ENCODE data around the gene P2RX6. TPM values are rescaled to one million over a fixed set of nuclear protein-coding genes. Genes with fewer than 3 reads are reported as not detected.
"Not testable (repeated sequence)": the region's sequence is repeated elsewhere in the genome, so short reads cannot be mapped to it uniquely, and the experiment has no call there.

Gene P2RX6
- total RNA-seq, 2 donors from 2014 or later: 0.81 TPM; not detected in 1

DNA sequence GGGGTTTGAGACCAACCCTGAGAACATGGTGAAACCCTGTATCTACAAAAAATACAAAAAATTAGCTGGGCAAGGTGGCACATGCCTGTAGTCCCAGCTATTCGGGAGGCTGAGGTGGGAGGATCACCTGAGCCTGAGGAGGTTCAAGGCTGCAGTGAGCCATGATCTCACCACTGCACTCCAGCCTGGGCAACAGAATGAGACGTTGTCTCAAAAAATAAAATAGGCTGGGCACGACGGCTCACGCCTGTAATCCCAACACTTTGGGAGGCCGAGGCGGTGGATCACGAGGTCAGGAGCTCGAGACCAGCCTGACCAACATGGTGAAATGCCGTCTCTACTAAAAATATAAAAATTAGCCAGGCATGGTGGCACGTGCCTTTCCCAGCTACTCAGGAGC lies 49.5 kb downstream of the P2RX6 start:
- H3K9me3 ChIP-seq; H3K36me3 ChIP-seq; H3K27ac ChIP-seq; DNase-seq (ENCODE audit: low spot score); H3K27me3 ChIP-seq (replicated peaks; ENCODE audit: insufficient read depth); H3K4me1 ChIP-seq (ENCODE audit: control insufficient read depth in 1 of 2, low read depth in 2 of 2); ATAC-seq (ENCODE audit: insufficient number of reproducible peaks, low FRiP score, low read depth); H3K4me3 ChIP-seq: not testable (repeated sequence)

DNA sequence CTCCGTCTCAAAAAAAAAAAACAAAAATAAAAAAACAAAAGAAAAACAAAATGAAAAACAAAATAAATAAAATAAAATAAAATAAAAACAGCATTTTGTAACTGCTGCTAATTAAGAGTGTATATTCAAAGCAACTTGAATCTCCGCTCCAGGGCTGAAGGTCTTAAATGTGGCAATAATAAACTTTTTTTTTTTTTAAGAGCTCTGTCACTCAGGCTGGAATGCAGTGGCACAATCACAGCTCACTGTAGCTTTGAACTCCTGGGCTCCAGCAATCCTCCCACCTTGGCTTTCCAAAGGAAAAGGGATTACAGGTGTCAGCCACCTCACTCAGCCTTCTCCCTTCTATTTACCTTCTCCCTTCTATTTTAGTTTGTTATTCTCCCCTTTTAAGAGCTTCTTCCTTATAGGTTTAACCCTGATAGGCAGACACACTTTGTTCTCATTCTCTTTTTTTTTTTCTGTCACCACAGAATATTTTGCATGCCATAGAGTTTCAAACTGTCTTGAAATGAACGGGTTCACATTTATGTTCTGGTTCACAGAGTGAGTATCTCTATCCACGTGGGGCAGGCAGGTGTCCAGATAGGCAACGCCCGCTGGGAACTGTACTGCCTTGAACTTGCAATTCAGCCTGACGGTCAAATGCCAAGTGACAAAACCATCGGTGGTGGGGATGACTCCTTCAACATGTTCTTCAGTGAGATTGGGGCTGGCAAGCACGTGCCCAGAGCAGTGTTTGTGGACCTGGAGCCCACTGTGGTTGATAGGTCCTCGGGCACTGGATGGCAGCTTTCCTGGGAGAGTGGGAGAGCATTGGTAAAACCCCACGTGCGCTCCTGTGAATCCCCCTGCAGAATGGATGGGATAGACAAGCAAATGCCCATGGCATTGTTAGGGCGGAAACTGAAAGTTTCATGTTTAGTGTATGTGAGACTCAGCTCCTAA lies 50.2 kb downstream of the P2RX6 start:
- Histone ChIP-seq H3K36me3 (no peaks in the 10 kb centered on the region), H3K4me3 (no peak overlapping the region), H3K27ac (no peak overlapping the region), H3K27me3 (replicated peaks; ENCODE audit: insufficient read depth) (no peaks in the 10 kb centered on the region), H3K9me3 (no peaks in the 10 kb centered on the region), H3K4me1 (ENCODE audit: control insufficient read depth in 1 of 2, low read depth in 2 of 2) (no peaks in the 10 kb centered on the region)
- no peak for ATAC-seq (ENCODE audit: insufficient number of reproducible peaks, low FRiP score, low read depth)
- TF ChIP-seq, protein P1, sequence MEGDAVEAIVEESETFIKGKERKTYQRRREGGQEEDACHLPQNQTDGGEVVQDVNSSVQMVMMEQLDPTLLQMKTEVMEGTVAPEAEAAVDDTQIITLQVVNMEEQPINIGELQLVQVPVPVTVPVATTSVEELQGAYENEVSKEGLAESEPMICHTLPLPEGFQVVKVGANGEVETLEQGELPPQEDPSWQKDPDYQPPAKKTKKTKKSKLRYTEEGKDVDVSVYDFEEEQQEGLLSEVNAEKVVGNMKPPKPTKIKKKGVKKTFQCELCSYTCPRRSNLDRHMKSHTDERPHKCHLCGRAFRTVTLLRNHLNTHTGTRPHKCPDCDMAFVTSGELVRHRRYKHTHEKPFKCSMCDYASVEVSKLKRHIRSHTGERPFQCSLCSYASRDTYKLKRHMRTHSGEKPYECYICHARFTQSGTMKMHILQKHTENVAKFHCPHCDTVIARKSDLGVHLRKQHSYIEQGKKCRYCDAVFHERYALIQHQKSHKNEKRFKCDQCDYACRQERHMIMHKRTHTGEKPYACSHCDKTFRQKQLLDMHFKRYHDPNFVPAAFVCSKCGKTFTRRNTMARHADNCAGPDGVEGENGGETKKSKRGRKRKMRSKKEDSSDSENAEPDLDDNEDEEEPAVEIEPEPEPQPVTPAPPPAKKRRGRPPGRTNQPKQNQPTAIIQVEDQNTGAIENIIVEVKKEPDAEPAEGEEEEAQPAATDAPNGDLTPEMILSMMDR (IDR thresholded peaks at IDR 0.05): no peak
- no peak for DNase-seq (ENCODE audit: low spot score)

DNA sequence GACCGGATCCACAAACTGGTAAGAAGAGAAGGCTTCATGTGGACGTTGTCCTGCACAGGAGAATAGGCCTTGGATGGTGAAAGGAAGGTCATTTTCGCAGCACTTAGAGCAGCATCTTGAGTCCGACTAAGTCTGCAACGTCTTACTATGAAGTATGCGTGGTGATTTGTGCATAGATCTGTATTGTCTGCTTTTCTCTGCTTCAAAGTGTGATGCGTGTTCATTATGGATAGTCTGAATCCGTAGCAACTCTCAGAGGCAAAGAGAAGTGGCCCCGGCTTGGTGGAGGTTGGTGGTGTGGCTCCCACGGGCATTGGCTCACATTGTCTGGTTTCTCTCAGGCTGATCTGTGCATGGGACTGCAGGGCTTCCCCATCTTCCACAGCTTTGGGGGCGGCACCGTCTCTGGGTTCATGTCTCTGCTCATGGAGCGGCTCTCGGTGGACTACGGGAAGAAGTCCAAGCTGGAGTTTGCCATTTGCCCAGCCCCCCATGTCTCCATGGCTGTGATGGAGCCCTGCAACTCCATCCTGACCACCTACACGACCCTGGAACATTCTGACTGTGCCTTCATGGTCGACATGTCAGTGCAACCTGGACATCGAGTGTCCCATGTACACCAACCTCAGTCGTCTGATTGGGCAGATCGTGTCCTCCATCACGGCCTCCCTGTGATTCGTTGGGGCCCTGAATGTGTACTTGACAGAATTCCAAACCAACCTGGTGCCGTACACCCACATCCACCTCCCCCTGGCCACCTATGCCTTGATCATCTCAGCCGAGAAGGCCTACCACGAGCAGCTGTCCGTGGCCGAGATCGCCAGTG lies 52.3 kb downstream of the P2RX6 start:
- TF ChIP-seq, protein P1 (IDR thresholded peaks at IDR 0.05): no peak
- DNase-seq (ENCODE audit: low spot score): no peak
- no peaks in the 10 kb centered on the region for H3K9me3 ChIP-seq
- H3K36me3 ChIP-seq: no peaks in the 10 kb centered on the region
- no peaks in the 10 kb centered on the region for H3K27me3 ChIP-seq (replicated peaks; ENCODE audit: insufficient read depth)
- H3K4me3 ChIP-seq: no peak overlapping the region
- no peaks in the 10 kb centered on the region for H3K4me1 ChIP-seq (ENCODE audit: control insufficient read depth in 1 of 2, low read depth in 2 of 2)
- H3K27ac ChIP-seq: no peak overlapping the region
- no peak for ATAC-seq (ENCODE audit: insufficient number of reproducible peaks, low FRiP score, low read depth)

DNA sequence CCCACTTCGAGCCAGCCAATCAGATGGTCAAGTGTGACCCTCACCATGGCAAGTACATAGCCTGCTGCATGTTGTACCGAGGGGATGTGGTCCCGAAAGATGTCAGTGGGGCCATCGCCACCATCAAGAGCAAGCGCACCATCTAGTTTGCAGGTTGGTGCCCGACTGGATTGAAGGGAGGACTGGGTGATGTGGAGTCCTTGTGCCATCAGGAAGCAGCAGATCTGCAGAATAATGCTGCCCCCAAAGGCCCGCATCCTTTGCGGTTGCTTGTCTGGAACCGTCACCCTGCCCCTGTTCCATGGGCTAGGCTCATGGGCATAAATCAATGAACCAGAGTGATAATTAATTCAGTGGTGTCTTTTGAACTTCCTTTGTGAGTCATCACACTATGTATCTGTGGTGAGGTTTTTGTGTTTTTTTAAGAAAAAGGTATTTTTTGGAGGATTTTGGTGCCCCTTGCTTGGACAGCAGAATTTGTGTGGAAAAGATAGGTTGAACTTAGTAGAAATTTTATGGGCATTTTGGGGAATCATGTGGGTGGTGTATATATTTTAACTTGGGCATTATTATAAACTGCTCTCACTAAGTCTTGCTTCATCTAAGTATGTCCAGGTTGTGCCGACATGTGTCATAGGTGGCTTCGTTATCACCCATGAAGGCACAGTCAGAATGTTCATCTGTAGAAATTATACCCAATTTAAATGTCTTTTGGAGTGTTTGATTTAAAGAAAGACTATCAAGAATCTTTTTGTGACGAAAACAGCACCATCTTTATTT lies 53.1 kb downstream of the P2RX6 start:
- H3K4me1 ChIP-seq (ENCODE audit: control insufficient read depth in 1 of 2, low read depth in 2 of 2): no peaks in the 10 kb centered on the region
- H3K9me3 ChIP-seq: no peaks in the 10 kb centered on the region
- ATAC-seq (ENCODE audit: insufficient number of reproducible peaks, low FRiP score, low read depth) (no peak), DNase-seq (ENCODE audit: low spot score) (no peak)
- H3K36me3 ChIP-seq: no peaks in the 10 kb centered on the region
- H3K27ac ChIP-seq: no peak overlapping the region
- TF ChIP-seq, protein P1 (IDR thresholded peaks at IDR 0.05): no peak
- no peak overlapping the region for H3K4me3 ChIP-seq
- no peaks in the 10 kb centered on the region for H3K27me3 ChIP-seq (replicated peaks; ENCODE audit: insufficient read depth)

DNA sequence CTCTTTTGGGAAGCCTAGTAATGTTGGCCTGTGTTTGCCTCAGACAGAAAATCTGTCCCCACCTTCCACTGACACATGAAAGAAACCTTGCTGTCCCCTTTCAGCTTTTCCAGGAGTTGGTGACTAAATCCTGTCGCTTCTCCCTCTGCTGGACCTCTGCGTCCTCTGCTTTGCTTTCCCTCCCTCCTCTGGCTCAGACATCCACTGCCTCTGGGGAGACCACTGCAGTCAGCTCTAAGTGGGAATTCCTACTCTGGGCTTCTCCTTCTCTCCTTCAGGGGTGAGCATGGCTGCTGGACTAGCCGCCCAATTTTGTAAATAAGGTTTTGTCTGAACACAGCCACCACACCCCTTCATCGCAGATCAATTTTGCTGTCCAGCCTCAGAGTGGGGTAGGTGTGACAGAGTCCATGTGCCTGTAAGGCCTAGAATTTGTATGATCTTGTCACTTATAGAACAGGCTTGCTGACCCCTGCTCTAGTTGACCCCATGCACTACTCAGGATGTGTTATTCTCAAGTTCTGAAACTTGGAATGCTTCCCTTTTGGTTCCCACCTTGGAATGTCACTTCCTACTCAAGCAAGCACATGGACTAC lies 53.8 kb downstream of the P2RX6 start:
- H3K27ac ChIP-seq: no peak overlapping the region
- no peaks in the 10 kb centered on the region for H3K27me3 ChIP-seq (replicated peaks; ENCODE audit: insufficient read depth)
- no peak for DNase-seq (ENCODE audit: low spot score)
- H3K36me3 ChIP-seq: no peaks in the 10 kb centered on the region
- H3K4me3 ChIP-seq: no peak overlapping the region
- ATAC-seq (ENCODE audit: insufficient number of reproducible peaks, low FRiP score, low read depth): no peak
- no peaks in the 10 kb centered on the region for H3K9me3 ChIP-seq
- no peaks in the 10 kb centered on the region for H3K4me1 ChIP-seq (ENCODE audit: control insufficient read depth in 1 of 2, low read depth in 2 of 2)
- TF ChIP-seq, protein P1 (IDR thresholded peaks at IDR 0.05): no peak

All from thoracic aorta (tissue), 2 donors.